Measurements from ENCODE around the gene ARHGAP19.

GRCh38 chr10:97307866-97308780 lies 15.7 kb upstream of the ARHGAP19 start:
- TF ChIP-seq EZH2 (IDR thresholded peaks at IDR 0.05; ENCODE audit: borderline replicate concordance, low read depth, low read length, severe bottlenecking): no peak
- TF ChIP-seq, protein P1, sequence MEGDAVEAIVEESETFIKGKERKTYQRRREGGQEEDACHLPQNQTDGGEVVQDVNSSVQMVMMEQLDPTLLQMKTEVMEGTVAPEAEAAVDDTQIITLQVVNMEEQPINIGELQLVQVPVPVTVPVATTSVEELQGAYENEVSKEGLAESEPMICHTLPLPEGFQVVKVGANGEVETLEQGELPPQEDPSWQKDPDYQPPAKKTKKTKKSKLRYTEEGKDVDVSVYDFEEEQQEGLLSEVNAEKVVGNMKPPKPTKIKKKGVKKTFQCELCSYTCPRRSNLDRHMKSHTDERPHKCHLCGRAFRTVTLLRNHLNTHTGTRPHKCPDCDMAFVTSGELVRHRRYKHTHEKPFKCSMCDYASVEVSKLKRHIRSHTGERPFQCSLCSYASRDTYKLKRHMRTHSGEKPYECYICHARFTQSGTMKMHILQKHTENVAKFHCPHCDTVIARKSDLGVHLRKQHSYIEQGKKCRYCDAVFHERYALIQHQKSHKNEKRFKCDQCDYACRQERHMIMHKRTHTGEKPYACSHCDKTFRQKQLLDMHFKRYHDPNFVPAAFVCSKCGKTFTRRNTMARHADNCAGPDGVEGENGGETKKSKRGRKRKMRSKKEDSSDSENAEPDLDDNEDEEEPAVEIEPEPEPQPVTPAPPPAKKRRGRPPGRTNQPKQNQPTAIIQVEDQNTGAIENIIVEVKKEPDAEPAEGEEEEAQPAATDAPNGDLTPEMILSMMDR (IDR thresholded peaks at IDR 0.05; ENCODE audit: borderline replicate concordance, extremely low read depth, low read length, poor library complexity, severe bottlenecking): no peak
